GM21619 (cell line): ENCODE measurements around the gene GUCY1A2.

Experiments used
- ATAC-seq: cut with Tn5 transposase; IDR thresholded peaks from one replicate; pipeline ENCODE4 v1.9.1; 2021; ENCODE audit not compliant: unreplicated experiment

Gene GUCY1A2

GRCh38 chr11:106763501-106763900 lies 254.8 kb downstream of the GUCY1A2 start:
- no peak for ATAC-seq

GRCh38 chr11:106761745-106762144 lies 256.5 kb downstream of the GUCY1A2 start:
- no peak for ATAC-seq

- ATAC-seq = no peak
Observed at GRCh38 chr11:106761240-106761639, 257.0 kb downstream of the GUCY1A2 start.

- ATAC-seq = no peak
Observed at GRCh38 chr11:106748059-106748458, 270.2 kb downstream of the GUCY1A2 start.

- no peak for ATAC-seq
Observed at GRCh38 chr11:106745941-106746340, 272.3 kb downstream of the GUCY1A2 start.

GRCh38 chr11:106733635-106734034 lies 284.6 kb downstream of the GUCY1A2 start:
- no peak for ATAC-seq

GRCh38 chr11:106728859-106729258 lies 289.4 kb downstream of the GUCY1A2 start:
- ATAC-seq = no peak

GRCh38 chr11:106728379-106728778 lies 289.9 kb downstream of the GUCY1A2 start:
- ATAC-seq = no peak

GRCh38 chr11:106727256-106727655 lies 291.0 kb downstream of the GUCY1A2 start:
- no peak for ATAC-seq

- ATAC-seq = no peak
Observed at GRCh38 chr11:106724293-106724892, 293.9 kb downstream of the GUCY1A2 start.

GRCh38 chr11:106723071-106723470 lies 295.2 kb downstream of the GUCY1A2 start:
- ATAC-seq = no peak

GRCh38 chr11:106717222-106717621 lies 301.1 kb downstream of the GUCY1A2 start:
- ATAC-seq = no peak

GRCh38 chr11:106714199-106714598 lies 304.1 kb downstream of the GUCY1A2 start:
- ATAC-seq = no peak

GRCh38 chr11:106708348-106708747 lies 309.9 kb downstream of the GUCY1A2 start:
- ATAC-seq = no peak

- no peak for ATAC-seq
Observed at GRCh38 chr11:106706355-106706754, 311.9 kb downstream of the GUCY1A2 start.

- ATAC-seq = no peak
Observed at GRCh38 chr11:106702805-106703204, 315.5 kb downstream of the GUCY1A2 start.

GRCh38 chr11:106697058-106697457 lies 321.2 kb downstream of the GUCY1A2 start:
- ATAC-seq = no peak

- no peak for ATAC-seq
Observed at GRCh38 chr11:106695506-106695905, 322.8 kb downstream of the GUCY1A2 start.

- ATAC-seq = no peak
Observed at GRCh38 chr11:106694501-106694900, 323.8 kb downstream of the GUCY1A2 start.

- no peak for ATAC-seq
Observed at GRCh38 chr11:106691807-106692365, 326.4 kb downstream of the GUCY1A2 start.

GRCh38 chr11:106690923-106691322 lies 327.4 kb downstream of the GUCY1A2 start:
- ATAC-seq = no peak

GRCh38 chr11:106684944-106685343 lies 333.3 kb downstream of the GUCY1A2 start:
- no peak for ATAC-seq

GRCh38 chr11:106683435-106683834 lies 334.8 kb downstream of the GUCY1A2 start:
- ATAC-seq = no peak
